HG03469 (cell line): ENCODE results near the gene ZNF33A.
"Not testable (repeated sequence)": the region's sequence is repeated elsewhere in the genome, so short reads cannot be mapped to it uniquely, and the experiment has no call there.

Source experiments
- ATAC-seq: cut with Tn5 transposase; IDR thresholded peaks from one replicate; pipeline ENCODE4 v1.9.1; 2021; ENCODE audit warnings: mild to moderate bottlenecking, moderate library complexity, moderate number of reproducible peaks; ENCODE audit not compliant: unreplicated experiment

The ZNF33A gene

DNA sequence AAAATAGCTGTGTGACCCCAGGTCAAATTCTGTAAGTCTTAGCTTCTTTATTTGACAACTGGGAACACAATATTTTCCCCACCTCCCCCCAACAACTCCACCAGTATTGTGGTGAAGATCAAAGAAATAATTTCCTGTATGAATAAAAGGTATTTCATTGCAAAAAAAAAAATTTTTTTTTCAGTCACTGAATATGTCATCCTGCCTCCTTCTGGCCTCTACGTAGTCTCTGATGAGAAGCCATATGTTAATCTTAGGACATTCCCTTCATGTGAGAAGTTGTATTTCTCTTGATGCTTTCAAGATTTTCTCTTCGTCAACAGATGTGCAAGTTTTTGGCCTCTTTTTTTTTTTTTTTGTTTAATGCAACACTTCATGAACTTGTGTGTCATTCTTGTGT lies 33.0 kb downstream of the ZNF33A start:
- ATAC-seq = no peak

DNA sequence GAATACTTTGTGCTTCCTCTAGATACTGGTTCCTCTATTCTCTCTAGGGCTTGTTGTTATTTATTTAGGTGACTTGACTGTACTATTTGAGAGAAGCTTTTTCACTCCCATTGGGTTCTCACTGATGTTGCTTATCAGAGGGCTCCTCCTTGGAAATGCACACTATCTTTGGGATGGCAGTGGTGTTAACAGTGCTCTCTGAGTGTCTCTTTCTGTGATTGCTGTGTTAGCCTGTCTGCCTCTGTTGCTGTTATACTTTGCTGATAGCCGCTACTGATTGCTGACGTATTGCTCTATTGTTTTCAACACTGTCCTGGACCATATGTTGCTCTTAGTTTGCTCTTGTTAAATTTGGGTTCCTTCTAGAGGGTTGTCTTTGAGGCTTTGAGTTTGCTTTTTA lies 34.7 kb downstream of the ZNF33A start:
- ATAC-seq = no peak

DNA sequence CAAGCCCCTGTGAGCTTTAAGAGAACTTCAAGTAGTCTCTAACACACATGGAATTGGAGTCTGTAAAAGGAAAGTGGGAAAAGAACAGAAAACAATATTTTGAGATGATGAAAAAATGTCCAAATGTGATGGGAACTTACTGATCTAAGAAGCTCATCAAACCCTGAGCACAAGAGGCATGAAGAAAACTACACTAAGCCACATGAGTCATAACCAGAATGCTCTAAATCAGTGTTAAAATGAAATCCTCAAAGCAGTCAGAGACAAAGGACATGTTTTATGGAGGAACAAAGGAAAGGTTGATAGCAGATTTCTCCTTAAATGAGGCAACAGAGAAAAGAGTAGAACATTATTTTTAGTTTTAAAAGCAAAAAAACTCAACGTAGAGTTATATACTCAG lies 37.2 kb downstream of the ZNF33A start:
- peak; percentile 76 for ATAC-seq

DNA sequence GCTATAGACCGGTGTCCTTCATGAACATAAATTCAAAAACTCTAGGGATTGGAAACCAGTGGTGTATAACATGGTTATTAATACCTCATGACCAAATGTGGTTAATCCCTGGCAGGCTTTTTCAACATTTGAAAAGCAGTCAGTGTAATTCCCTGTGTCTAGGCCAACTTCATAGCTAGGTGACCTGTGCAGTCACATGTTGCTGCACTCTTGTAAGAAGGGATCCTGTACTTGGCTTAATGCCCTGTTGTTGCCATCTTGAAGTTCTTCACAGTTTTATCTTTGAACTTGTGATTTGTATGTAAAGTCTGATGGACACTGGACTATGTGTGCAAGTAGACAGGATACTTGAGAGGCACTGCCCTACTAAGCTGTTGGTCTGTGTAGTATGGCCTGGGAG lies 39.7 kb downstream of the ZNF33A start:
- ATAC-seq = no peak

DNA sequence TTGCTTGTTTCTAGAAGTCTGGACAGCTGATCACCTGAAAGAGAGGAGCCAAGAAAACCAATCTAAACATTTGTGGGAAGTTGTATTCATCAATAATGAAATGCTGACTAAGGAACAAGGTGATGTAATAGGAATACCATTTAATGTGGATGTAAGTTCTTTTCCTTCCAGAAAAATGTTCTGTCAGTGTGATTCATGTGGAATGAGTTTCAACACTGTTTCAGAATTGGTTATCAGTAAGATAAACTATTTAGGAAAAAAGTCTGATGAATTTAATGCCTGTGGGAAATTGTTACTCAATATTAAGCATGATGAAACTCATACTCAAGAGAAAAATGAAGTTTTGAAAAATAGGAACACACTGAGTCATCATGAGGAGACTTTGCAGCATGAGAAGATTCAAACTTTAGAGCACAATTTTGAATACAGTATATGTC lies 43.9 kb downstream of the ZNF33A start:
- no peak for ATAC-seq

DNA sequence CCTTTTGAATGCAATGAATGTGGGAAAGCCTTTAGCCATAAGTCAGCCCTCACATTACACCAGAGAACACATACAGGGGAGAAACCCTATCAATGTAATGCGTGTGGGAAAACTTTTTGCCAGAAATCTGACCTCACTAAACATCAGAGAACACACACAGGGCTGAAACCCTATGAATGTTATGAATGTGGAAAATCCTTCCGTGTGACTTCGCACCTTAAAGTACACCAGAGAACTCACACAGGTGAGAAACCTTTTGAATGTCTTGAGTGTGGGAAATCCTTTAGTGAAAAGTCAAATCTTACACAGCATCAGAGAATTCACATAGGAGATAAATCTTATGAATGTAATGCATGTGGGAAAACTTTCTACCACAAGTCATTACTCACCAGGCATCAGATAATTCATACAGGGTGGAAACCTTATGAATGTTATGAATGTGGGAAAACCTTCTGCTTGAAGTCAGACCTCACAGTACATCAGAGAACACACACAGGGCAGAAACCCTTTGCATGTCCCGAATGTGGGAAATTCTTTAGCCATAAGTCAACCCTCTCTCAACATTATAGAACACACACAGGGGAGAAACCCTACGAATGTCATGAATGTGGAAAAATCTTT lies 44.9 kb downstream of the ZNF33A start:
- ATAC-seq = not testable (repeated sequence)

DNA sequence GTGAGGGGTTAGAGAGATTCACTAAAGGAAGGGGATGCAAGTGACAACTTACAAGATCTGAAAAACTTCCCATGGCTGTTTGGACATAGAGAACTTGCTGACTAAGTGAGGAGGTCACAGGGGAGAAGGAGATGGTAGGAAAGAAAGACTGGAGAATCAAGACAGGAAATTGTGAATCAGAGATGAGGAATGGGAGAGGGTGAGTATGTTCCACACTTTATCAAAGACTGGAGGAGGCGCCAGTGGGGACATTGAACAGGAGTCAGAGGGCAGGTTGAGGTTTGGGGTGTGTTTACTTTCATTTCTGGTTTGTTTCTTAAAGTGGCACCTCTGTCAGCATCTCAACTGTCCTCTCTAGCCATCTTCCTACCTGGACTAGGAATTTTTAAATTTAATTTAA lies 59.2 kb downstream of the ZNF33A start:
- ATAC-seq = not testable (repeated sequence)

DNA sequence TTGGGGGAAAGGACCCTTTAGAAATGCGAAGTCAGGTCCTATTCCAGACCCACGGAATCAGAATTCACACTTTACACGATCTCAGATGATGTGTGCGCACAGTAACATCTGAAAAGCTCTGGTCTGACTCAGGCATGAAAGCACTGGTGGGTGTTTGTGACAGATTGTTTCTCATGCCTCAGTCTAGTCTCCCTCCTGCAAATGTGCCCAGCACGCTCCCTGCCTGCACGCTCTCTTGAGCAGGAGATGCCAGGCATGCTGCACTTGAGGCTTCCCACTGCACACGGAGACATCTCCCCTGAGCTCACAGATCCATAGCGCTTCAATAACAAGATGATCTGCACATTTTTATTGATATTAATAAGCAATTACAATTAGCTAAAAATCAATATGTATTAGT lies 60.0 kb downstream of the ZNF33A start:
- ATAC-seq = no peak

DNA sequence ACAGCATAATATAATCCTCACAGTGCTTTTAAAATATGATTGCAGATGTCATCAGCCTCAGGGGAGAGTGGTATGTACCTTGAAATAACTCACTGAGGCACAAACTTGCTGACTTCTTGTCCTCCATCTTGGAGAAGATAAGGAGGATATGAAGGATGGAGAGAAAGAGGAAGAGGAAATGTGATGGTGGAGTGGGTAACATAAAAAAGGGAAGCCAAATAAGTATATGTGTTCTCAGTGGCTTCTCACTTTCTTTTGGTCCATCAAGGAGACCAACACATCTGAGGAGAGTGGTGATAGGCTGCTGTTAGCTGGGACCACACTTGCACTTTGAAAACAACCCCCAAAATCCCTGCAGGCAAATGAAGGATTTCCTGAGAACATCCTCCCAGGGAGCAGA lies 62.1 kb downstream of the ZNF33A start:
- ATAC-seq = peak; percentile 55

DNA sequence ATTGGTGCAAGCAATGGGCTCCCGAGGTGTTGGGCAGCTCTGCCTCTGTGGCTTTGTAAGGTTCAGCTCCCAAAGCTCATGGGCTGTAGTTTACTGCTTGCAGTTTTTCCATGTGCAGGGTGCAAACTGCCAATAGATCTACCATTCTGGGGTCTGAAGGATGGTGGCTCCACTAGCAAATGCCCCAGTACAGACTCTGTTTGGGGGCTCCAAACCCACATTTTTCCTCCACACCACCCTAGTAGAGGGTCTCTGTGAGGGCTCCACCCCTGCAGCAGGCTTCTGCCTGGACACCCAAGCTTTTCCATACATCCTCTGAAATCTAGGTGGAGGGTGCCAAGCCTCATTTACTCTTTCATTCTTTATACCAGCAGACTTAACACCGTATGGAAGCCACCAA lies 66.2 kb downstream of the ZNF33A start:
- no peak for ATAC-seq

DNA sequence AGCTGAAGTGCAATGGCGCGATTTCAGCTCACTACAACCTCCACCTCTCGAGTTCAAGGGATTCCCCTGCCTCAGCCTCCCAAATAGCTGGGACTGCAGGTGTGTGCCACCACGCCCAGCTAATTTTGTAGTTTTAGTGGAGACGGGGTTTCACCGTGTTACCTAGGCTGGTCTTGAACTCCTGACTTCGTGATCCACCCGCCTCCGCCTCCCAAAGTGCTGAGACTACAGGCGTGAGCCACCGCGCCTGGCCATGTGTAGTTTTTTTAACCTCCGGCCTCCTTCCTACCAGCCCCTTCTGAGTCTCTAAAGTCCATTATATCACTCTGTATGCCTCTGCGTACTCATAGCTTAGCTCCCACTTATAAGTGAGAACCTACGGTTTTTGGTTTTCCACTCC lies 82.8 kb downstream of the ZNF33A start:
- not testable (repeated sequence) for ATAC-seq

DNA sequence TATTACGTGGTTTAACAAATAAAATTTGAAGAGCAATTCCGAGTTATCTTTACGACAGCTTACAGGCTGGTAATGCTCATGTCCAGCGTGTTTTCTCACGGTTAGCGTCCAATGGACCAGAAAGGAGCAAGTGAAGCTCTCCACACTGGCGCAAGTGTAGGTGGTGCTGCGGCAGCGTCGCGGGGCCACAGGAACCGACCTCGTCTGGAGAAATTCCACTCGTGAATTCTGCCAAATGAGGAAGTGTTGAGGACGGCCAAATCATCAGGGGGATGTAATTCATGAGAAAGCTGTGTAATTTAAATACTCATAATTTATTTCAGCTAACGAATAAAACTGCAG lies 83.3 kb downstream of the ZNF33A start:
- ATAC-seq = peak; percentile 3

DNA sequence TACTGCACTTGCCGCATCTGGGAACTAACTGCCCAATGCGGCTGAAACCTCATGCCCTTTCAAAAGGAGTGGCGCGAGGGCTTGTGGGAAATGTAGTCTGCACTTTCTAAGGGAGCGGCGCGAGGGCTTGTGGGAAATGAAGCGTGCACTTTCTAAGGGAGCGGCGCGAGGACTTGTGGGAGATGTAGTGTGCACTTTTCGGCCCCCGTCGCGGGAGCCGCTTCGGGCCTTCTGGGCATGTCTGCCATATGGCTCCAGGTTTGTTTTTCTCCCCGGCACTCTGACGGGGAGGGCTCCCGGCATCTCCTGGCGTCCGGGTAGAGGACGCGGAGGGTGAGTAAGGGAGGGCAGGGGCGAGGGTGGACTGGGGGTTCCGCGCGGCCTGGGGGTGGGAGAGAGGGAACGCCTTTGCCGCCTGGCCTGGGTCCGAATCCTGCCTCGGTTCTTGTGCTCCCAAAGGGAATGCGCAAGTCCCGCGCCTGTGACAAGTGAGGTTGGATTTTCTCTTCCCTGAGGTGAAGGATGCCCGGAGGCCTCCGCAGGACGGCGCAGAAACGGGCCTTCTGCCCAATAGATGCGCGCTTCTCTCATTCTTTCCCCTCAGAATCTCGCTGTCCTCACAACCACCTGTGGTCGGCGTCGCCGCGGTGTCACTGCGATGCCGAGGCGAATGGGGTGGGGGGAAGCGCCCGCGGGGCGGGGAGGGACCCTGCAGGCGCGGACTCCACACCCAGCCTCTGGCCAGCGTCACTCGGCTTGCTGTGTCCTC lies 83.9 kb downstream of the ZNF33A start, which contains the start of gene ZNF37A:
Gene ZNF37A (plus strand): TSS at position 180 of the 769 bp plus-strand sequence. CDS start 2,281 bp downstream, outside the sequence.
- peak; percentile 97 for ATAC-seq

DNA sequence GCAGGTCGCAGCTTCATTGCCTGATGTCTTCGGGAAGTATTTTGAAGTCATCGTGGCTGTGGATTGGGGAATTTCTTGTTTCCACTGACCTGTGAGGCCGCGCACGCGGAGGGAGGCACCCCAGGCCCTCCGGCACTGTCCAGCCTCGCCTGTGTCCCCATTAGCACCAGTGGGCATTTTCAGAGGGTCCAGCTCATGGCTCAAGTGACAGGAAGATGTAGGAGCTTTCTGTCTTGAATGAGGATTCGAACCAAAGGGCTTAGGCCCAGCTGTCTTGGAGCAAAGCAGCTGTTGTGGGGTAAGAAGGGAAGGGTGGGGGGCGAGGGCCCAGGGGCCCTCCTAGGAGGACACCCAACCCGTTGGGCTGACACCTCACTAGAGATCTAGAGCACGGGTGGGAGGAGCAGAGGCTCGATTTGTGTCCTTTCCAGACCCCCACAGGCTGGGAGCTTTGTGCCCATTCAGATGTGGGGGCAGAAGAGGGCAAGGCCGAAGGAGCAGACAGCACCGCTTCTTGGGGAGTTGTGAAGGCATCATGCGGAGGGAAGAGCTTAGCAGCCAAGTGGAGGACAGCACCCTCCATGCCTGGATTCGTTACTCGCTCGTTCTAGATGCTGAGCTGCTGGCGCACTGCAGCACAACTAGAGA lies 84.6 kb downstream of the ZNF33A start:
- no peak for ATAC-seq

DNA sequence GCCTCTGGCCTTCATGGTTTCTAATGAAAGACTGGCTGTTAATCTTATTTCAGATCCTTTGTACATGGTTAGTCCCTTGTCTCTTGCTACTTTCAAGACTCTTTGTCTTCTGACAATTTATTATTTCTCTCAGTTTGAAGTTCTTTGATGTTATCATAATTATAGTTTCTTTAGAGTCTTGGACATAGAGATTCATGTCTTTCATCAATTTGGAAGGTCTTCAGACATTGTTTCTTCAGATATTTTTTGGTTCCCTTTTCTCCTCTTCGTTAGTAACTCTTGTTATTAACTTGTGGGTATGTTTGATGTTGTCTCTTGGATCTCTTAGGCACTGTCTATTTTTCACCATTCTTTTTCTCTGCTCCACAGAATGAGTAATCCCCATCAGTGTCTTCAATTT lies 92.4 kb downstream of the ZNF33A start:
- no peak for ATAC-seq

DNA sequence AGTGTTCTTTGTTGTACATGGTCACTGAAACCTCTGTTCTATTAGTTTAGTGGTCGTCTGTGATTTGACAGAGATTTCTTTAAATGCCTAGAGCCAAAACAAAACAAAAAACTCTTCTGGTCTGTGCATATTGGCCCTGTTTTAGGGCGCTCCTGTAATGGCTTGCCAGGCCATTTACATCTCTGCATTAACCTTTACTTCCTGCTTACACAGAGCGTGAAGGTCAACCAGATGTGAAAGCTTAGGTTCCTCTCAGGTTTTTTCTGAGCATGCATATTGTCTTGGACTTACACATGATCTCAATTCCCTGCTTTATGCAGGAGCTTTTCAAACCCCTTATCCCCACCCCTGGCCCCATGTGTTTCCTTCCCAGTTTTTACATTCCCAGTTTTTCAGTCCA lies 93.3 kb downstream of the ZNF33A start:
- ATAC-seq = no peak

DNA sequence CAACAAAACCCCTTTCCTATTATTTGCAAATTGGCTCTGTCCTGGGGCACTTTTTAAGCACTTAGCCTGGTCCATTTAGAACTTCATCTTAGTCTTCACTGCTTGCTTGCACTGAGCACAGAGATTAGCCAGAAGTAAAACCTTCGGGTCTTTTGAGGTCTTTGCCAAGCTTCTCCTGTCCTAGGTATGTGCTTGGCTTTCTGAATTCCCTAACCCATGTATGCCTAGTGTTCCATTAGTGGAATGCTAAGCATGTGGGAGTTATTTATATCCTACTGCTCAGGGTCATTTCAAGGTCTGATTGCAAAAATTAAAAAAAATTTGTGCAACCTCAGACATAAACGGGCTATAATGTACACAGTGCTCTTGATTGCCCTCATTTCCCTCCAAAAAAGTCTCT lies 101.7 kb downstream of the ZNF33A start:
- no peak for ATAC-seq
